ENCODE results near the gene DEAF1. TPM values are rescaled to one million over a fixed set of nuclear protein-coding genes. Genes with fewer than 3 reads are reported as not detected.

The DEAF1 gene
- total RNA-seq, 2 experiments from 2014 or later, result 59.1 to 59.3 TPM

GRCh38 chr11:630871-631270, 64.2 kb downstream of the DEAF1 start:
- DNase-seq (no peak), ATAC-seq (no peak)
- Mint-ChIP-seq H3K9me3 (no peaks in the 10 kb centered on the region), H3K27me3 (peaks cover 25% of the 10 kb centered on the region), H3K4me1 (ENCODE audit: low read depth) (peaks cover 22% of the 10 kb centered on the region), H3K4me3 (no peak overlapping the region), H3K36me3 (ENCODE audit: low read depth) (peaks cover 2% of the 10 kb centered on the region), H3K27ac (no peak overlapping the region)
- ChIA-PET POLR2A (interaction anchor here (1.3 kb wide), 1 partner anchor 19 kb away, joined by 3 read pairs; no protein-coding TSS in a partner anchor), CTCF (no interaction called here)
- intact Hi-C loops (cut with micrococcal nuclease), result no loop called here
- no peak for TF ChIP-seq CTCF (IDR thresholded peaks at IDR 0.05)

- H3K4me1 Mint-ChIP-seq (ENCODE audit: low read depth), result peaks cover 22% of the 10 kb centered on the region
- POLR2A ChIA-PET, result no interaction called here
- intact Hi-C loops (cut with micrococcal nuclease), result no loop called here
- DNase-seq (peak; percentile 49), ATAC-seq (peak; percentile 49)
- peak overlapping the region; percentile 60 for H3K27ac Mint-ChIP-seq
- peaks cover 21% of the 10 kb centered on the region for H3K27me3 Mint-ChIP-seq
- peaks cover 2% of the 10 kb centered on the region for H3K36me3 Mint-ChIP-seq (ENCODE audit: low read depth)
- CTCF ChIA-PET, result no interaction called here
- TF ChIP-seq CTCF (IDR thresholded peaks at IDR 0.05), result no peak
- no peaks in the 10 kb centered on the region for H3K9me3 Mint-ChIP-seq
- peak overlapping the region; percentile 33 for H3K4me3 Mint-ChIP-seq
These were observed 65.8 kb downstream of the DEAF1 start for GRCh38 chr11:629237-629583.

GRCh38 chr11:628056-628455, 67.0 kb downstream of the DEAF1 start:
- no peak for ATAC-seq
- H3K27me3 Mint-ChIP-seq, result peaks cover 21% of the 10 kb centered on the region
- DNase-seq, result no peak
- H3K27ac Mint-ChIP-seq, result peak overlapping the region; percentile 14
- no peaks in the 10 kb centered on the region for H3K9me3 Mint-ChIP-seq
- ChIA-PET CTCF (no interaction called here), POLR2A (interaction anchor here (1.5 kb wide), 1 partner anchor 12 kb away, joined by 4 read pairs; the partner anchor contains the start of gene IRF7)
- H3K36me3 Mint-ChIP-seq (ENCODE audit: low read depth), result peaks cover 2% of the 10 kb centered on the region
- intact Hi-C loops (cut with micrococcal nuclease), result no loop called here
- TF ChIP-seq CTCF (IDR thresholded peaks at IDR 0.05), result no peak
- H3K4me3 Mint-ChIP-seq, result peak overlapping the region; percentile 15
- H3K4me1 Mint-ChIP-seq (ENCODE audit: low read depth), result peaks cover 22% of the 10 kb centered on the region

GRCh38 chr11:627308-627576, 67.8 kb downstream of the DEAF1 start:
- ChIA-PET CTCF (interaction anchor here (1.8 kb wide), 1 partner anchor 72 kb away, joined by 4 read pairs; no protein-coding TSS in a partner anchor), POLR2A (interaction anchor here (0.8 to 1.5 kb wide), 3 partner anchors 11 to 66 kb away, joined by 4 read pairs; partner anchors contain the start of gene IRF7)
- no peak for TF ChIP-seq CTCF (IDR thresholded peaks at IDR 0.05)

GRCh38 chr11:626475-627307, 68.3 kb downstream of the DEAF1 start, which contains the start of gene SCT:
SCT (minus strand) TSS chr11:627181; CDS start chr11:627143, 38 bp downstream.
- no peak within 1 kb of the TSS for H3K27ac Mint-ChIP-seq
- ChIA-PET POLR2A (interaction anchor here (0.7 to 1.5 kb wide), 5 partner anchors 11 to 72 kb away, joined by 3 to 4 read pairs (median 4); partner anchors contain the start of gene IRF7), CTCF (interaction anchor here (1.8 kb wide), 1 partner anchor 72 kb away, joined by 4 read pairs; no protein-coding TSS in a partner anchor)

More at GRCh38 chr11:627308-627576, 67.8 kb downstream of the DEAF1 start:
- H3K4me1 Mint-ChIP-seq (ENCODE audit: low read depth), result peaks cover 22% of the 10 kb centered on the region
- H3K4me3 Mint-ChIP-seq, result no peak overlapping the region
- DNase-seq (no peak), ATAC-seq (no peak)
- no peak overlapping the region for H3K27ac Mint-ChIP-seq
- H3K27me3 Mint-ChIP-seq, result peaks cover 21% of the 10 kb centered on the region
- no peaks in the 10 kb centered on the region for H3K9me3 Mint-ChIP-seq
- intact Hi-C loops (cut with micrococcal nuclease), result no loop called here
- peaks cover 2% of the 10 kb centered on the region for H3K36me3 Mint-ChIP-seq (ENCODE audit: low read depth)

More at GRCh38 chr11:626475-627307, 68.3 kb downstream of the DEAF1 start, which contains the start of gene SCT:
- H3K4me3 Mint-ChIP-seq, result no peak within 1 kb of the TSS
- peaks cover 22% of the 10 kb centered on the region for H3K4me1 Mint-ChIP-seq (ENCODE audit: low read depth)
- no peak for DNase-seq
- TF ChIP-seq CTCF (IDR thresholded peaks at IDR 0.05), result no peak
- peaks cover 4% of the 10 kb centered on the region for H3K36me3 Mint-ChIP-seq (ENCODE audit: low read depth)
- intact Hi-C loops (cut with micrococcal nuclease), result no loop called here
- ATAC-seq, result no peak
- peaks cover 21% of the 10 kb centered on the region for H3K27me3 Mint-ChIP-seq
- no peaks in the 10 kb centered on the region for H3K9me3 Mint-ChIP-seq

Data from activated CD8-positive, alpha-beta T cell treated with anti-CD3 and anti-CD28 coated beads for 36 hours (primary cell).